Testis (tissue), 3 donors: Measurements from ENCODE around the gene ZNF281. TPM values are rescaled to one million over a fixed set of nuclear protein-coding genes. Genes with fewer than 3 reads are reported as not detected.

Source experiments
- DNase-seq: peaks from one replicate; pipeline ENCODE4 v3.0.0-alpha.2; 2019
- H3K27ac ChIP-seq, 2 donors: fragments of 200-600 bp; sonication (generic); one replicate each; pipeline ENCODE4 v1.5.1; 2019
- H3K27me3 ChIP-seq: fragments of 200-600 bp; sonication (generic); one replicate; pipeline ENCODE4 v1.5.1; 2019
- H3K36me3 ChIP-seq: fragments of 200-600 bp; sonication (generic); one replicate; pipeline ENCODE4 v1.5.1; 2017; ENCODE audit warnings: low read depth; ENCODE audit errors: missing control alignments
- H3K4me1 ChIP-seq: fragments of 200-600 bp; sonication (generic); one replicate; pipeline ENCODE4 v1.5.1; 2019
- H3K4me3 ChIP-seq, 2 donors: fragments of 200-600 bp; sonication (generic); one replicate each; pipeline ENCODE4 v1.5.1; 2017 to 2019
- H3K9me3 ChIP-seq: fragments of 200-600 bp; sonication (generic); one replicate; pipeline ENCODE4 v1.5.1; 2017
- CTCF ChIP-seq, 3 experiments: fragments of 450-650 bp in 2 of 3; fragments of 200-600 bp in 1 of 3; sonication (generic) in 1 of 3; IDR thresholded peaks; one replicate each; pipeline ENCODE4 v1.5.1; 2016 to 2019; ENCODE audit warnings: antibody characterized with exemption in 3 of 3, mild to moderate bottlenecking in 2 of 3, moderate library complexity in 1 of 3
- POLR2A ChIP-seq: fragments of 450-650 bp; IDR thresholded peaks from one replicate; pipeline ENCODE4 v1.6.1; 2017; ENCODE audit warnings: antibody characterized with exemption, mild to moderate bottlenecking, moderate library complexity
- WGBS, 2 donors: methylation state at CpG; one replicate each; pipeline ENCODE4 v1.1.5; 2018; 5-methylcytosine and 5-hydroxymethylcytosine counted together
- intact Hi-C: fragments of 100-400 bp; cut with DNase I; formaldehyde crosslinking; loops from one replicate; pipeline ENCODE4 v1.15.1; 2023; ENCODE audit warnings: low total_unique reads
- polyA plus RNA-seq: library from polyadenylated mRNA; stranded (reverse); fragments of 350-450 nt; fragmentation: Illumina TruSeq; extraction: RNeasy Lipid Tissue Mini Kit (QIAGEN cat#74804); gene quantifications from one replicate; pipeline ENCODE4 v1.2.3, GENCODE V29; 2014; ENCODE audit warnings: low read depth, low replicate concordance; ENCODE audit not compliant: insufficient read depth
- total RNA-seq, 2 donors: library from RNA; depleted of rRNA; stranded (reverse); fragments of >200 nt; gene quantifications; one replicate each; pipeline ENCODE4 v1.2.3, GENCODE V29; 2016

The ZNF281 gene
- total and polyA plus RNA-seq, 3 donors from 2014 or later: 17.5 to 21.7 (median 18.0) TPM

DNA sequence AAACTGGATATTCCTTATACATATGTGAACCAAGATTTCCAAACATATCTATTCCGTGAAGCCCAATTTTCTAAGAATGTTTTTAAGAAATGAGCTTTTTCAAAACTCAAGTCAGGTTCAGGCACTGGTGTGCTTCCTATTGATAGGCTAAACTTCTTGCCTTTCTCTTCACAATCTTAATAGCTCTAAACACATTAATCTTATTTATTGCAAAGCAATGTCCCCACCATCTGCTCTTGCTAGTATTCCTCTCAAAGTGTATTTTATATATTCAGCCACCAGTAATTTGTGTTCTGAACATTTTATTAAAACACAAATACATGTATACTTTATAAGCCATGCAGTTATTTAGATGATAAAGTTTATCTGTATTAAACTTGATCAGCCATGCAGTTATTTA lies 11.5 kb downstream of the ZNF281 start:
- H3K9me3 ChIP-seq: no peaks in the 10 kb centered on the region
- no peak overlapping the region for H3K4me3 ChIP-seq
- no peak overlapping the region for H3K27ac ChIP-seq
- no peak for TF ChIP-seq CTCF (IDR thresholded peaks at IDR 0.05)
- no peak for TF ChIP-seq POLR2A
- intact Hi-C loops: no loop called here
- no peaks in the 10 kb centered on the region for H3K27me3 ChIP-seq
- no peak for DNase-seq
- WGBS, 2 donors: 76 to 95% methylated on average over 1 of the region's 1 CpG
- H3K4me1 ChIP-seq: no peaks in the 10 kb centered on the region
- no peaks in the 10 kb centered on the region for H3K36me3 ChIP-seq

DNA sequence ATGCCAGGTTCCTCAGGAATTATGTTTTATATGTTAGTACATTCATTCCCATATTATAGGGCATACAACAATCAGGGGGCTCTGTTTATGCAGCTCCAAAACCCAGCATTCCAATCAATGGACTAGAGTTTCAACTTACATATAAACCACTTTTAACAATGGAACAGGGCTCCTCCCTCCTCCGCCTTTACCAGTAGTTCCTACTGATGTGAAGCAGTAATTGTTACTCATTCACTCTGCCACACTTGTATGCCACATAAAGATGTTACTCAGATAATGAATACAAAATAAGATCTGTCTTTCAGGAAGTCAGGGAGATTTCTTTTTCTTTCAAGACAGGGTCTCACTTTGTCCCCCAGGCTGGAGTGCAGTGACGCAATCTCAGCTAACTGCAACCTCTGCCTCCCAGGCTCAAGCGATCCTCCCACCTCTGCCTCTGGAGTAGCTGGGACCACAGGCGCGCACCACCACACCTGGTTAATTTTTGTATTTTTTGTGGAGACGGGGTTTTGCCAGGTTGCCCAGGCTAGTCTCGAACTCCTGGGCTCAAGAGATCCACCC lies 17.1 kb downstream of the ZNF281 start:
- WGBS, 2 donors: 83 to 90% methylated on average over 7 of the region's 7 CpGs
- intact Hi-C loops: no loop called here
- H3K27me3 ChIP-seq: no peaks in the 10 kb centered on the region
- no peaks in the 10 kb centered on the region for H3K36me3 ChIP-seq
- H3K9me3 ChIP-seq: no peaks in the 10 kb centered on the region
- H3K4me3 ChIP-seq: no peak overlapping the region
- TF ChIP-seq CTCF (IDR thresholded peaks at IDR 0.05) (no peak), POLR2A (no peak)
- DNase-seq: no peak
- no peaks in the 10 kb centered on the region for H3K4me1 ChIP-seq
- no peak overlapping the region for H3K27ac ChIP-seq

GRCh38 chr1:200391747-200392146 lies 18.1 kb downstream of the ZNF281 start:
- no peak for TF ChIP-seq POLR2A
- no peak for TF ChIP-seq CTCF (IDR thresholded peaks at IDR 0.05)
- intact Hi-C loops: no loop called here
- Histone ChIP-seq H3K27me3 (no peaks in the 10 kb centered on the region), H3K9me3 (no peaks in the 10 kb centered on the region), H3K36me3 (no peaks in the 10 kb centered on the region), H3K4me3 (no peak overlapping the region), H3K27ac (no peak overlapping the region), H3K4me1 (no peaks in the 10 kb centered on the region)
- no peak for DNase-seq
- 69 to 74% methylated on average over 1 of the region's 1 CpG for WGBS, 2 donors

DNA sequence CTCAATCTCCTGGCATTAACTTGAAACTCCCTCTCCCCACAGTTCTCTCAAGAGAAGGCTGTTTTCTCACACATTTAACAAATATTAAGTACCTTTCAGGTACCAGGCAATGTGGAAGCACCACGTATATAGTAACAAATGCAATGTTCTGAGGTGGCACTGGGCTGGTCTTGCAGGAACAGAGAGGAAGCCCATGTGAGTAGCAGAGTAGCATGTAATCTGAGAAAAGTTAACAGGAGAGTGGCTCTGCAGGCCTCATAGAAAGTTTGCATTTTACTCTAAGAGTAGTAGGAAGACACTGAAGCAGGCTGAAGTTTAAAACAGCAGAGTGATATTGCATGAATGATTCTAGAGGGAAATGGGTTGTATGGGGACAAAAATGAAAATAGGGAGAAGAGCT lies 21.0 kb downstream of the ZNF281 start:
- intact Hi-C loops: no loop called here
- H3K9me3 ChIP-seq: no peaks in the 10 kb centered on the region
- TF ChIP-seq POLR2A: no peak
- TF ChIP-seq CTCF (IDR thresholded peaks at IDR 0.05): no peak
- 74 to 86% methylated on average over 1 of the region's 1 CpG for WGBS, 2 donors
- no peaks in the 10 kb centered on the region for H3K27me3 ChIP-seq
- no peak for DNase-seq
- no peaks in the 10 kb centered on the region for H3K36me3 ChIP-seq
- no peak overlapping the region for H3K4me3 ChIP-seq
- H3K4me1 ChIP-seq: no peaks in the 10 kb centered on the region
- H3K27ac ChIP-seq: no peak overlapping the region

DNA sequence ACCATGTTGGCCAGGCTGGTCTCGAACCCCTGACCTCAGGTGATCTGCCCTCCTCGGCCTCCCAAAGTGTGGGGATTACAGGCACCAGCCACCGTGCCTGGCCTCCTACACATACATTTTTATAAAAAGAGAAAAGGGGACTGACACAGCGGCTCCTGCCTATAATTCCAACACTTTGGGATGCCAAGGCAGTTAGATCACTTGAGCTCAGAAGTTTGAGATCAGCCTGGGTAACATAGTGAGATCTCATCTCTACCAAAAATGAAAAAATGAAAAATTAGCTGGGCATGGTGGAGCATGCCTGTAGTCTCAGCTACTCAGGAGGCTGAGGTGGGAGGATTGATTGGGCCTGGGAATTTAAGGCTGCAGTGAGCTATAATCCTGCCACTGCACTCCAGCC lies 23.4 kb downstream of the ZNF281 start:
- 92 to 97% methylated on average over 4 of the region's 4 CpGs for WGBS, 2 donors
- intact Hi-C loops: no loop called here
- TF ChIP-seq POLR2A: no peak
- TF ChIP-seq CTCF (IDR thresholded peaks at IDR 0.05): no peak

More for the DNA sequence above, 23.4 kb downstream of the ZNF281 start:
- Histone ChIP-seq H3K9me3 (no peaks in the 10 kb centered on the region), H3K27ac (no peak overlapping the region), H3K4me1 (no peaks in the 10 kb centered on the region), H3K27me3 (no peaks in the 10 kb centered on the region), H3K4me3 (no peak overlapping the region), H3K36me3 (no peaks in the 10 kb centered on the region)
- DNase-seq: no peak
